Osteocyte (in vitro differentiated cells): Measurements from ENCODE around the gene CREB5. TPM values are rescaled to one million over a fixed set of nuclear protein-coding genes. Genes with fewer than 3 reads are reported as not detected.
A peak's percentile ranks its signal among the peaks of the same experiment; 100 is the strongest.

ENCODE experiments used
- DNase-seq: peaks from one replicate; pipeline ENCODE4 v3.0.0; 2021; ENCODE audit warnings: mixed read lengths; ENCODE audit not compliant: unreplicated experiment; ENCODE audit errors: extremely low spot score
- H3K27ac Mint-ChIP-seq: one replicate; pipeline ENCODE4 v1.8.0; 2021; ENCODE audit warnings: mild to moderate bottlenecking, mixed read lengths; ENCODE audit not compliant: unreplicated experiment
- H3K27me3 Mint-ChIP-seq: one replicate; pipeline ENCODE4 v1.8.0; 2021; ENCODE audit warnings: mixed read lengths; ENCODE audit not compliant: unreplicated experiment
- H3K36me3 Mint-ChIP-seq: one replicate; pipeline ENCODE4 v1.8.0; 2021; ENCODE audit warnings: mixed read lengths; ENCODE audit not compliant: unreplicated experiment
- H3K4me1 Mint-ChIP-seq: one replicate; pipeline ENCODE4 v1.8.0; 2021; ENCODE audit warnings: mixed read lengths; ENCODE audit not compliant: unreplicated experiment
- H3K4me3 Mint-ChIP-seq: one replicate; pipeline ENCODE4 v1.8.0; 2021; ENCODE audit warnings: mild to moderate bottlenecking, moderate library complexity, mixed read lengths; ENCODE audit not compliant: unreplicated experiment
- H3K9me3 Mint-ChIP-seq: one replicate; pipeline ENCODE4 v1.8.0; 2021; ENCODE audit warnings: mixed read lengths; ENCODE audit not compliant: unreplicated experiment
- CTCF ChIP-seq: fragments of 200-600 bp; sonication (generic); IDR thresholded peaks from 2 replicates; pipeline ENCODE4 v1.5.0; 2021; ENCODE audit warnings: antibody characterized with exemption, mild to moderate bottlenecking, moderate library complexity
- total RNA-seq: library from RNA; stranded (reverse); gene quantifications from 2 replicates; pipeline ENCODE4 v1.2.1, GENCODE V29; 2021

The CREB5 gene
- total RNA-seq, 1 donor from 2014 or later = 7.5 TPM

- H3K4me3 Mint-ChIP-seq = no peak overlapping the region
- no peaks in the 10 kb centered on the region for H3K9me3 Mint-ChIP-seq
- TF ChIP-seq CTCF = no peak
Observed at GRCh38 chr7:28530803-28531175, 118.5 kb downstream of the CREB5 start.

GRCh38 chr7:28531291-28531690 lies 119.0 kb downstream of the CREB5 start:
- H3K36me3 Mint-ChIP-seq = peaks cover 4% of the 10 kb centered on the region
- TF ChIP-seq CTCF = no peak
- no peaks in the 10 kb centered on the region for H3K27me3 Mint-ChIP-seq
- no peaks in the 10 kb centered on the region for H3K9me3 Mint-ChIP-seq
- DNase-seq = no peak
- H3K27ac Mint-ChIP-seq = no peak overlapping the region
- no peak overlapping the region for H3K4me3 Mint-ChIP-seq
- peaks cover 29% of the 10 kb centered on the region for H3K4me1 Mint-ChIP-seq

More at GRCh38 chr7:28530803-28531175, 118.5 kb downstream of the CREB5 start:
- Mint-ChIP-seq H3K36me3 (peaks cover 4% of the 10 kb centered on the region), H3K4me1 (peaks cover 28% of the 10 kb centered on the region), H3K27ac (no peak overlapping the region), H3K27me3 (no peaks in the 10 kb centered on the region)
- no peak for DNase-seq

GRCh38 chr7:28532181-28532580 lies 119.9 kb downstream of the CREB5 start:
- Mint-ChIP-seq H3K4me3 (no peak overlapping the region), H3K4me1 (peaks cover 29% of the 10 kb centered on the region), H3K36me3 (peaks cover 4% of the 10 kb centered on the region), H3K27me3 (no peaks in the 10 kb centered on the region), H3K9me3 (no peaks in the 10 kb centered on the region), H3K27ac (no peak overlapping the region)
- DNase-seq = no peak
- TF ChIP-seq CTCF = no peak

- Mint-ChIP-seq H3K9me3 (no peaks in the 10 kb centered on the region), H3K4me1 (peaks cover 29% of the 10 kb centered on the region), H3K4me3 (no peak overlapping the region), H3K36me3 (peaks cover 4% of the 10 kb centered on the region), H3K27ac (peak overlapping the region; percentile 5), H3K27me3 (no peaks in the 10 kb centered on the region)
- TF ChIP-seq CTCF = no peak
- no peak for DNase-seq
Observed at GRCh38 chr7:28533267-28533666, 120.9 kb downstream of the CREB5 start.

- H3K4me3 Mint-ChIP-seq = no peak overlapping the region
Observed at GRCh38 chr7:28533731-28534531, 121.6 kb downstream of the CREB5 start.

More at GRCh38 chr7:28533731-28534531, 121.6 kb downstream of the CREB5 start:
- Mint-ChIP-seq H3K9me3 (no peaks in the 10 kb centered on the region), H3K27me3 (no peaks in the 10 kb centered on the region), H3K27ac (peak overlapping the region; percentile 5), H3K36me3 (peaks cover 4% of the 10 kb centered on the region), H3K4me1 (peaks cover 29% of the 10 kb centered on the region)
- no peak for DNase-seq
- TF ChIP-seq CTCF = no peak
